RCC 7860 (cell line): ENCODE data around the gene NCS1.
"Not testable (repeated sequence)": the region's sequence is repeated elsewhere in the genome, so short reads cannot be mapped to it uniquely, and the experiment has no call there.

Source experiments
- DNase-seq: peaks from one replicate; pipeline ENCODE4 v3.0.0-alpha.2; 2015; ENCODE audit warnings: low spot score
- FAIRE-seq: peaks from 2 replicates; lab custom pipeline; 2012; peaks lifted over from hg19 to GRCh38; lab: Jason Lieb, UNC

Gene NCS1

GRCh38 chr9:130259044-130259443, 86.8 kb downstream of the NCS1 start:
- FAIRE-seq (no peak), DNase-seq (no peak)

- DNase-seq (no peak), FAIRE-seq (no peak)
Observed at GRCh38 chr9:130260816-130261765, 88.9 kb downstream of the NCS1 start.

GRCh38 chr9:130262061-130262745, 90.0 kb downstream of the NCS1 start:
- FAIRE-seq, result no peak
- DNase-seq, result no peak

GRCh38 chr9:130262771-130263170, 90.6 kb downstream of the NCS1 start:
- FAIRE-seq (no peak), DNase-seq (no peak)

- FAIRE-seq (no peak), DNase-seq (peak; percentile 46)
Observed at GRCh38 chr9:130263601-130264413, 91.6 kb downstream of the NCS1 start.

- no peak for DNase-seq
- no peak for FAIRE-seq
Observed at GRCh38 chr9:130264414-130265350, 92.5 kb downstream of the NCS1 start.

GRCh38 chr9:130265431-130266235, 93.4 kb downstream of the NCS1 start, which contains the start of gene HMCN2:
HMCN2 (plus strand) TSS chr9:130265760; CDS start chr9:130265879, 119 bp downstream.
- no peak for DNase-seq
- no peak for FAIRE-seq

- no peak for FAIRE-seq
- no peak for DNase-seq
Observed at GRCh38 chr9:130266236-130267098, 94.3 kb downstream of the NCS1 start.

GRCh38 chr9:130267930-130268329, 95.7 kb downstream of the NCS1 start:
- DNase-seq (peak; percentile 20), FAIRE-seq (no peak)

- no peak for DNase-seq
Observed at GRCh38 chr9:130268521-130269211, 96.5 kb downstream of the NCS1 start.

GRCh38 chr9:130271473-130271872, 99.3 kb downstream of the NCS1 start:
- FAIRE-seq, result no peak
- no peak for DNase-seq

More at GRCh38 chr9:130268521-130269211, 96.5 kb downstream of the NCS1 start:
- no peak for FAIRE-seq

GRCh38 chr9:130275156-130275555, 103.0 kb downstream of the NCS1 start:
- DNase-seq (no peak), FAIRE-seq (no peak)

GRCh38 chr9:130276121-130276520, 103.9 kb downstream of the NCS1 start:
- FAIRE-seq, result no peak
- DNase-seq, result peak; percentile 66

- DNase-seq, result no peak
- no peak for FAIRE-seq
Observed at GRCh38 chr9:130276955-130277354, 104.8 kb downstream of the NCS1 start.

- not testable (repeated sequence) for DNase-seq, FAIRE-seq
Observed at GRCh38 chr9:130277525-130277924, 105.3 kb downstream of the NCS1 start.

GRCh38 chr9:130283539-130284248, 111.5 kb downstream of the NCS1 start:
- DNase-seq, result no peak
- no peak for FAIRE-seq

GRCh38 chr9:130284249-130284625, 112.0 kb downstream of the NCS1 start:
- no peak for DNase-seq
- no peak for FAIRE-seq
